Nephron progenitor cell (in vitro differentiated cells): Measurements from ENCODE around the gene RETREG1.

ENCODE experiments used
- DNase-seq: peaks from one replicate; pipeline ENCODE4 v3.0.0; 2021
- H3K27ac Mint-ChIP-seq: 2 replicates; pipeline ENCODE4 v1.8.0; 2021; ENCODE audit warnings: mild to moderate bottlenecking, moderate library complexity, mixed read lengths
- H3K27me3 Mint-ChIP-seq: 2 replicates; pipeline ENCODE4 v1.8.0; 2021; ENCODE audit warnings: mild to moderate bottlenecking, low read depth, mixed read lengths; ENCODE audit not compliant: poor library complexity
- H3K36me3 Mint-ChIP-seq: 2 replicates; pipeline ENCODE4 v1.8.0; 2021; ENCODE audit warnings: low read depth, mixed read lengths
- H3K4me1 Mint-ChIP-seq: 2 replicates; pipeline ENCODE4 v1.8.0; 2021; ENCODE audit warnings: mixed read lengths
- H3K4me3 Mint-ChIP-seq: 2 replicates; pipeline ENCODE4 v1.8.0; 2021; ENCODE audit warnings: mild to moderate bottlenecking, moderate library complexity, mixed read lengths
- H3K9me3 Mint-ChIP-seq: 2 replicates; pipeline ENCODE4 v1.8.0; 2021; ENCODE audit warnings: mild to moderate bottlenecking, moderate library complexity, mixed read lengths
- TF ChIP-seq, protein P1 (sequence below): fragments of 200-600 bp; sonication (generic); IDR thresholded peaks from 2 replicates; pipeline ENCODE4 v1.5.0; 2021; ENCODE audit warnings: antibody characterized with exemption

RETREG1 gene

DNA sequence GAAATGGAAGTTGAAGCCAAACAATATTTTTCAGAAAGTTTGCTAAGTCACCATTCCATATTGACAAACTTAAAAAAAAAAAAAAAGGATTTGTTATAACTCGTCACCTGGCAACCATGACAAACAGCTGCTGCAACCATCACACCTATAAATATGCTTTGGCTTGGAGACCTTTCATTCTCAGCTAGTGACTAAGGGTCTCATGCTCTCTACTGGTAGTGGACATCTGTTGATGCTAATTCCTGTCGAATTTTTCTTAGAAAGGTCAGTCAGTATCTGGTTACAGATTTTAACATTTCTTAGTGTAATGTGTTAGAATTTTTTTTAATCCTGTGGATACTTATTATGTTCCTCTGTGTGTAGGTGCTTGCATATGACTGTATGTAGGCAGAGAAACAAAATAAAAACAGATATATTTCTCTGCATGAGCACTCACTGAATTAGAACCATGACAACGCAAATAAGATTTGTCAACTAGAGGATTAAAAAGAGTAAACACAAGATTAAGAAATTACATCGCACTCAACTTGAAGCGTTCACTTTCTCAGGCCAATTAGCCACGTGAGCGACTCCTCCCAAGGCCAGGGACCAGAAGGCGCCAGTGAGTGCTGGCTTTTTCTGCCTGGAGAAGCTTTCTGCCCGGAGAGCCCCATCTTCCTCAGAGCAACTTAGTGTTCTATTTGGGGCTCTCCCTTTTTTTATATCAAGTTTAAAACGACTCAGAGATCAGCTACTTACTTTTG is 124.2 kb downstream of the RETREG1 start:
- Mint-ChIP-seq H3K4me1 (no peaks in the 10 kb centered on the region), H3K27me3 (peaks cover 3% of the 10 kb centered on the region), H3K4me3 (no peak overlapping the region), H3K36me3 (peaks cover 10% of the 10 kb centered on the region), H3K27ac (no peak overlapping the region), H3K9me3 (peaks cover 26% of the 10 kb centered on the region)
- TF ChIP-seq, protein P1, sequence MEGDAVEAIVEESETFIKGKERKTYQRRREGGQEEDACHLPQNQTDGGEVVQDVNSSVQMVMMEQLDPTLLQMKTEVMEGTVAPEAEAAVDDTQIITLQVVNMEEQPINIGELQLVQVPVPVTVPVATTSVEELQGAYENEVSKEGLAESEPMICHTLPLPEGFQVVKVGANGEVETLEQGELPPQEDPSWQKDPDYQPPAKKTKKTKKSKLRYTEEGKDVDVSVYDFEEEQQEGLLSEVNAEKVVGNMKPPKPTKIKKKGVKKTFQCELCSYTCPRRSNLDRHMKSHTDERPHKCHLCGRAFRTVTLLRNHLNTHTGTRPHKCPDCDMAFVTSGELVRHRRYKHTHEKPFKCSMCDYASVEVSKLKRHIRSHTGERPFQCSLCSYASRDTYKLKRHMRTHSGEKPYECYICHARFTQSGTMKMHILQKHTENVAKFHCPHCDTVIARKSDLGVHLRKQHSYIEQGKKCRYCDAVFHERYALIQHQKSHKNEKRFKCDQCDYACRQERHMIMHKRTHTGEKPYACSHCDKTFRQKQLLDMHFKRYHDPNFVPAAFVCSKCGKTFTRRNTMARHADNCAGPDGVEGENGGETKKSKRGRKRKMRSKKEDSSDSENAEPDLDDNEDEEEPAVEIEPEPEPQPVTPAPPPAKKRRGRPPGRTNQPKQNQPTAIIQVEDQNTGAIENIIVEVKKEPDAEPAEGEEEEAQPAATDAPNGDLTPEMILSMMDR, result no peak
- no peak for DNase-seq

DNA sequence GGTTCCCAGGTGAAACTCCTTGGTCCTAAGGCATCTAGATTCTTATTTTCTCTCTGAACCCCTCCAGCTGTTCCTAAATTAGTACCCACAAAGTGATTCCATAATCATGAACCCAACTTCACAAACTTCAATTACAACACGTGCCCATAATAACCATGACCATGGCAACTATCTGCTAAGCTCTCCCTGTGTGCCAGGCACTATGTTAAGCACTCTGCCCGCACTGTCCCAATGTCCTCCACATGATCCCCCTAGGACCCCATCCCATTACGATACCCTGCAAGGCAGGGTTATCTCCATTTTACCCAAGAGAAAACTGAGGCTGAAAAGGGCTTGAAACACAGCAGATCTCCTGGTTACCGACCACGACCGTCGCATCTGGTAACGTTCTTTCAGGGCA is 125.9 kb downstream of the RETREG1 start:
- H3K27ac Mint-ChIP-seq, result no peak overlapping the region
- TF ChIP-seq, protein P1, result no peak
- H3K27me3 Mint-ChIP-seq, result peaks cover 3% of the 10 kb centered on the region
- peaks cover 17% of the 10 kb centered on the region for H3K9me3 Mint-ChIP-seq
- DNase-seq, result no peak
- H3K36me3 Mint-ChIP-seq, result peaks cover 10% of the 10 kb centered on the region
- H3K4me1 Mint-ChIP-seq, result no peaks in the 10 kb centered on the region
- H3K4me3 Mint-ChIP-seq, result no peak overlapping the region

DNA sequence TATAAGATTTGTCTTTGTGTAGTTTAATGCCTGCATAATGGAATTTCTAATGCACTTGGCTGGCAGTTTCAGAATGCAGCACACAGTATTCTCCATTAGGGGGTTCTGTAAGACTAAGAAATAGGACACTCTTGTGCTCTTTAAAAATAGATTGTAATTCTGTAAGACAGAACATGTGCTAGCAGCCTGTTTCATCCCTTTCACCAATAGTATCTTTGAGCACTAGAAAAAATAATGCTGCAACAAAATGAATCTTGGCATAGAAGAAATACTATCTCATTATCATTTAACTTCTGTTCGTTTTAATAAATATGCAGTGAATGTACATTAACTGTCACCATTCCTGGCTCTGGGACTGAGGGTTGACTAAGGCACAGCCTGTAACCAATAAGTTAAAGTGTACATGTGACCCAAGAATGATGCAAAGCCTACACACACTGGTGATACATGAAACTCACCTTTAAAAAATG is 127.4 kb downstream of the RETREG1 start:
- no peaks in the 10 kb centered on the region for H3K4me1 Mint-ChIP-seq
- no peak overlapping the region for H3K27ac Mint-ChIP-seq
- TF ChIP-seq, protein P1, result peak; percentile 69
- H3K4me3 Mint-ChIP-seq, result no peak overlapping the region
- peaks cover 5% of the 10 kb centered on the region for H3K9me3 Mint-ChIP-seq
- H3K27me3 Mint-ChIP-seq, result peaks cover under 1% of the 10 kb centered on the region
- no peak for DNase-seq
- peaks cover 3% of the 10 kb centered on the region for H3K36me3 Mint-ChIP-seq

DNA sequence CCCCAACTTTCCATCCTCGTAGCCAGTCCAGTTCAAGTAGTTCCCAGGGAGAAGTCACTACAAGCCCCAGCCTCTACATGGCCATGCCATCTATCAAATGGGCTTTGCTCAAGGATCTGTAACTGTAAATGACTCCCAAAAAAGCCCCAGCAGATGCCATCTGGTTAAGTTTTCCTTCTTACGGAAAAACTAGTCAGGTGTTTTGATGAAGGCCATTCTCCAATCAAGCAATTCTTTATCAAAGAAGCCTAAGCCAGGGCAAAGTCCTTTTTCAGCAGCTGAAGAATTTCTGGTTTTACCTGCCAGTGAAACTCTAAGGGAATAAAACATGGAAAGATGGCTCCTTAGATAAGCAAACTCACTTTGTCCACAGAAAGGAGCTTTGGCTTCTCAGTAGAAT is 129.3 kb downstream of the RETREG1 start:
- Mint-ChIP-seq H3K9me3 (no peaks in the 10 kb centered on the region), H3K27ac (no peak overlapping the region), H3K27me3 (peaks cover 6% of the 10 kb centered on the region), H3K4me1 (no peaks in the 10 kb centered on the region), H3K36me3 (no peaks in the 10 kb centered on the region), H3K4me3 (no peak overlapping the region)
- TF ChIP-seq, protein P1, result no peak
- DNase-seq, result no peak

DNA sequence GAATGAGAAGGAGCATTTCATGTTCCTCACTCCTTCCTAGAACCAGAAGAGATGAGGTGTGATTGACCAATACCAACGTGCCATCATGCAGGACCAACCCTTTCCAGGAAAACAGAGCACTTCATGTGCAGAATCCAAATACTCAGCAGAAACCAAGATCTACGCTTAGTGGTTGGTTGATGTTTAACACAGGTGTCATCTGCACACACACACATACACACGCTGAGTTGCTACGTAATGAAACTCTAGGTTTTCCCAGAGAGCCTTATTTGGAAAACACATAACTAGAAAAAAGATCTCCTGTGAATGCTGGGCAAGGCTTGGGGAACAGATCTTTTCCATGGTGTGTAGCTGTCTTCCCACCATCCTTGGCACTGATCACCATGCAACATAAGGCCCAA is 130.1 kb downstream of the RETREG1 start:
- H3K27me3 Mint-ChIP-seq, result peaks cover 6% of the 10 kb centered on the region
- H3K4me3 Mint-ChIP-seq, result no peak overlapping the region
- H3K9me3 Mint-ChIP-seq, result no peaks in the 10 kb centered on the region
- no peaks in the 10 kb centered on the region for H3K36me3 Mint-ChIP-seq
- TF ChIP-seq, protein P1, result no peak
- H3K4me1 Mint-ChIP-seq, result peaks cover under 1% of the 10 kb centered on the region
- DNase-seq, result no peak
- H3K27ac Mint-ChIP-seq, result no peak overlapping the region

DNA sequence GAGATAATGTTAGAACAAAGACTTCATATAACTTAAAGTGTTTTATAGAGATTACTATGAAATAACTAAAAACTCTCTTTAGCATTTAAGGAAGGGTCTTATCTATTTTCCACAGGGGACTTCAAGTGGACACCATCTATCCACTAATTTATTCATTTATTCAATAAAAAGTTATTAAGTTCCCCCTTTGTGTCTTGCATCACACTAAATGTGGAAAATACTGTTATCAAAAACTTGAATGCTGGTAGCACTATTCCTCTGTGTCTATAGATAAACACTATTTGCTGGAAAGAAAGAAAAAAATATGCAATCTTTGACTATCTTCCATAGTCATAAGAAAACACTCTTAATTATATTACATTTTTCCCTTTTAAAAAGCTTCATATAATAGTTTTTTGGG is 131.1 kb downstream of the RETREG1 start:
- Mint-ChIP-seq H3K36me3 (no peaks in the 10 kb centered on the region), H3K4me3 (no peak overlapping the region), H3K9me3 (no peaks in the 10 kb centered on the region), H3K27me3 (peaks cover 6% of the 10 kb centered on the region), H3K4me1 (peaks cover 7% of the 10 kb centered on the region), H3K27ac (no peak overlapping the region)
- DNase-seq, result no peak
- TF ChIP-seq, protein P1, result no peak
